GM23338 (cell line): ENCODE measurements around the gene LMO1. TPM values are rescaled to one million over a fixed set of nuclear protein-coding genes. Genes with fewer than 3 reads are reported as not detected.

Experiments used
- ATAC-seq: fragments of 200-7000 bp; cut with Tn5 transposase; 3 replicates; pipeline ENCODE4 v1.9.1; 2020
- DNase-seq: peaks from one replicate; pipeline ENCODE4 v3.0.0-alpha.2; 2015; ENCODE audit warnings: low spot score
- H2AFZ ChIP-seq: fragments of 200-600 bp; sonication (generic); 2 replicates; pipeline ENCODE4 v1.8.0; 2016; ENCODE audit warnings: antibody characterized with exemption, mild to moderate bottlenecking, moderate library complexity
- H3F3A ChIP-seq: fragments of 200-600 bp; sonication (generic); replicated peaks from 2 replicates; pipeline ENCODE4 v1.8.0; 2017; ENCODE audit warnings: antibody characterized with exemption, mixed run types, low read depth
- H3K27ac ChIP-seq: fragments of 200-600 bp; sonication (generic); 2 replicates; pipeline ENCODE4 v1.6.1; 2016; ENCODE audit warnings: low read depth
- H3K27me3 ChIP-seq: fragments of 200-600 bp; sonication (generic); 2 replicates; pipeline ENCODE4 v1.8.0; 2016; ENCODE audit warnings: mild to moderate bottlenecking, mixed run types, moderate library complexity; ENCODE audit not compliant: insufficient read depth
- H3K36me3 ChIP-seq: fragments of 200-600 bp; sonication (generic); 2 replicates; pipeline ENCODE4 v1.8.0; 2016; ENCODE audit warnings: mild to moderate bottlenecking; ENCODE audit not compliant: insufficient read depth
- H3K4me1 ChIP-seq: fragments of 200-600 bp; sonication (generic); 2 replicates; pipeline ENCODE4 v1.8.0; 2016; ENCODE audit warnings: mild to moderate bottlenecking, moderate library complexity; ENCODE audit not compliant: insufficient read depth
- H3K4me2 ChIP-seq: fragments of 200-600 bp; sonication (generic); 2 replicates; pipeline ENCODE4 v1.7.1; 2017; ENCODE audit warnings: mixed run types
- H3K4me3 ChIP-seq: fragments of 200-600 bp; sonication (generic); 2 replicates; pipeline ENCODE4 v1.6.1; 2016; ENCODE audit warnings: mixed run types
- H3K79me2 ChIP-seq: fragments of 200-600 bp; sonication (generic); replicated peaks from 2 replicates; pipeline ENCODE4 v1.8.0; 2017; ENCODE audit warnings: mild to moderate bottlenecking; ENCODE audit not compliant: insufficient read depth
- H3K9me2 ChIP-seq: fragments of 200-600 bp; sonication (generic); 2 replicates; pipeline ENCODE4 v1.8.0; 2017; ENCODE audit not compliant: insufficient read depth
- H4K20me1 ChIP-seq: fragments of 200-600 bp; sonication (generic); replicated peaks from 2 replicates; pipeline ENCODE4 v1.8.0; 2017; ENCODE audit warnings: mild to moderate bottlenecking; ENCODE audit not compliant: insufficient read depth
- H3K27ac Mint-ChIP-seq: 2 replicates; pipeline ENCODE4 v1.8.0; 2020; ENCODE audit warnings: inconsistent platforms, mild to moderate bottlenecking, moderate library complexity, mixed read lengths
- H3K27me3 Mint-ChIP-seq: 3 replicates; pipeline ENCODE4 v1.8.0; 2022; ENCODE audit warnings: low read depth, mild to moderate bottlenecking, moderate library complexity, mixed read lengths, inconsistent platforms; ENCODE audit not compliant: insufficient read depth, poor library complexity
- H3K36me3 Mint-ChIP-seq: 3 replicates; pipeline ENCODE4 v1.8.0; 2021; ENCODE audit warnings: low read depth, mild to moderate bottlenecking, inconsistent platforms, moderate library complexity, mixed read lengths
- H3K4me1 Mint-ChIP-seq: 3 replicates; pipeline ENCODE4 v1.8.0; 2020; ENCODE audit warnings: mild to moderate bottlenecking, inconsistent platforms, mixed read lengths
- H3K4me3 Mint-ChIP-seq: 3 replicates; pipeline ENCODE4 v1.8.0; 2021; ENCODE audit warnings: moderate library complexity, mild to moderate bottlenecking, inconsistent platforms, mixed read lengths
- H3K9me3 Mint-ChIP-seq: 3 replicates; pipeline ENCODE4 v1.8.0; 2020; ENCODE audit warnings: moderate library complexity, mild to moderate bottlenecking, inconsistent platforms, mixed read lengths
- CREB1 ChIP-seq: fragments of 250-450 bp; sonication (Bioruptor Pico); IDR thresholded peaks from 2 replicates; pipeline ENCODE4 v1.5.0; 2020; ENCODE audit warnings: low read depth, mild to moderate bottlenecking, moderate library complexity
- CTCF ChIP-seq, 2 experiments: fragments of 200-600 bp in 1 of 2; sonication (generic) in 1 of 2; conservative IDR thresholded peaks; 2 replicates each; pipeline versions ENCODE4 v1.5.1 to v1.6.1; 2016 to 2017; ENCODE audit warnings: antibody characterized with exemption in 2 of 2, low read depth in 2 of 2, mild to moderate bottlenecking in 2 of 2, moderate library complexity in 1 of 2
- ETS1 ChIP-seq: IDR thresholded peaks from 2 replicates; pipeline ENCODE4 v1.6.1; 2016; ENCODE audit warnings: antibody characterized with exemption
- EZH2 ChIP-seq: fragments of 200-600 bp; sonication (generic); IDR thresholded peaks from one replicate; pipeline ENCODE4 v1.8.0; 2017; ENCODE audit warnings: antibody characterized with exemption, mild to moderate bottlenecking, low read depth; ENCODE audit not compliant: unreplicated experiment
- JUNB ChIP-seq: IDR thresholded peaks from one replicate; pipeline ENCODE4 v1.6.1; 2016; ENCODE audit warnings: antibody characterized with exemption; ENCODE audit not compliant: unreplicated experiment
- ZNF114 ChIP-seq: fragments of 250-450 bp; sonication (Bioruptor Pico); IDR thresholded peaks from 2 replicates; pipeline ENCODE4 v1.5.0; 2020; ENCODE audit warnings: mild to moderate bottlenecking, moderate library complexity
- polyA plus RNA-seq: library from polyadenylated mRNA; unstranded; fragments of >200 nt; fragmentation: Nextera tagmentation; extraction: Ambion mirVana; gene quantifications from 2 replicates; pipeline ENCODE4 v1.2.1, GENCODE V29; 2016
- total RNA-seq: library from RNA; depleted of rRNA; stranded (reverse); fragments of >200 nt; shearing (Covaris generic); gene quantifications from 2 replicates; pipeline ENCODE4 v1.2.3, GENCODE V29; 2014

The LMO1 gene
- total and polyA plus RNA-seq, 2 experiments from 2014 or later = 0.40 TPM; not detected in 1

- Histone ChIP-seq H3K4me1 (no peaks in the 10 kb centered on the region), H3F3A (no peaks in the 10 kb centered on the region), H3K36me3 (no peaks in the 10 kb centered on the region), H3K9me2 (no peaks in the 10 kb centered on the region), H2AFZ (no peak overlapping the region), H3K4me3 (no peak overlapping the region), H3K79me2 (no peaks in the 10 kb centered on the region), H3K27me3 (no peaks in the 10 kb centered on the region), H3K4me2 (no peak overlapping the region), H3K27ac (no peak overlapping the region), H4K20me1 (no peaks in the 10 kb centered on the region)
- ATAC-seq (no peak), DNase-seq (no peak)
- H3K9me3 Mint-ChIP-seq = peaks cover 17% of the 10 kb centered on the region; the same call in 2 of the 3 replicates
- TF ChIP-seq EZH2 (no peak), CREB1 (no peak)
- no peaks in the 10 kb centered on the region for H3K27me3 Mint-ChIP-seq
- no peak overlapping the region for H3K4me3 Mint-ChIP-seq
- no peaks in the 10 kb centered on the region; the same call in 1 of the 3 replicates for H3K4me1 Mint-ChIP-seq
- no peak overlapping the region for H3K27ac Mint-ChIP-seq
- H3K36me3 Mint-ChIP-seq = peaks cover 5% of the 10 kb centered on the region; the same call in 1 of the 3 replicates
These were observed 43.9 kb upstream of the LMO1 start for GRCh38 chr11:8307601-8308000.

- Mint-ChIP-seq H3K27ac (no peak overlapping the region), H3K36me3 (peaks cover 5% of the 10 kb centered on the region; the same call in 2 of the 3 replicates), H3K4me1 (peaks cover 7% of the 10 kb centered on the region), H3K9me3 (peaks cover 18% of the 10 kb centered on the region; the same call in 2 of the 3 replicates), H3K4me3 (no peak overlapping the region), H3K27me3 (no peaks in the 10 kb centered on the region)
- H3K9me2 ChIP-seq = no peaks in the 10 kb centered on the region; the same call in 1 of the 2 replicates
- H3K79me2 ChIP-seq = no peaks in the 10 kb centered on the region
- H2AFZ ChIP-seq = no peak overlapping the region
- TF ChIP-seq ETS1 (no peak), JUNB (no peak), ZNF114 (CRISPR knock-in tag) (no peak), EZH2 (no peak)
- DNase-seq = no peak
- ATAC-seq = peak; percentile 28; the same call in 2 of the 3 replicates
- no peaks in the 10 kb centered on the region for H3F3A ChIP-seq
- no peaks in the 10 kb centered on the region for H3K27me3 ChIP-seq
- H3K4me2 ChIP-seq = no peak overlapping the region
- H3K4me1 ChIP-seq = no peaks in the 10 kb centered on the region
- H3K27ac ChIP-seq = no peak overlapping the region
- H4K20me1 ChIP-seq = no peaks in the 10 kb centered on the region
- no peak overlapping the region for H3K4me3 ChIP-seq
- no peaks in the 10 kb centered on the region for H3K36me3 ChIP-seq
These were observed 37.9 kb upstream of the LMO1 start for GRCh38 chr11:8301622-8302021.

- Histone ChIP-seq H3K9me2 (no peaks in the 10 kb centered on the region; the same call in 1 of the 2 replicates), H3K4me3 (no peak overlapping the region), H3K27ac (no peak overlapping the region), H3K79me2 (no peaks in the 10 kb centered on the region), H3K4me2 (no peak overlapping the region), H2AFZ (no peak overlapping the region), H3K4me1 (no peaks in the 10 kb centered on the region), H3K36me3 (no peaks in the 10 kb centered on the region), H3K27me3 (no peaks in the 10 kb centered on the region), H4K20me1 (no peaks in the 10 kb centered on the region), H3F3A (no peaks in the 10 kb centered on the region)
- no peak overlapping the region for H3K27ac Mint-ChIP-seq
- no peak for ATAC-seq
- peaks cover 7% of the 10 kb centered on the region for H3K4me1 Mint-ChIP-seq
- H3K36me3 Mint-ChIP-seq = no peaks in the 10 kb centered on the region; the same call in 2 of the 3 replicates
- H3K27me3 Mint-ChIP-seq = no peaks in the 10 kb centered on the region
- peaks cover 11% of the 10 kb centered on the region; the same call in 2 of the 3 replicates for H3K9me3 Mint-ChIP-seq
- no peak overlapping the region for H3K4me3 Mint-ChIP-seq
- no peak for DNase-seq
- TF ChIP-seq EZH2 (no peak), CTCF (conservative IDR thresholded peaks at IDR 0.05; ENCODE audit: low read depth in 2 of 2) (no peak), ETS1 (no peak)
These were observed 35.4 kb upstream of the LMO1 start for GRCh38 chr11:8298801-8299786.
